AG04450 (cell line): ENCODE results near the gene MAFG. TPM values are rescaled to one million over a fixed set of nuclear protein-coding genes. Genes with fewer than 3 reads are reported as not detected.
A peak's percentile ranks its signal among the peaks of the same experiment; 100 is the strongest.

Experiments
- CTCF ChIA-PET: fragments of 300-600, 350-600 bp; formaldehyde crosslinking; extraction: SDS; loops from one replicate; lab custom pipeline; 2022; ENCODE audit warnings: antibody characterized with exemption, inconsistent platforms; lab: Charles Lee
- POLR2A ChIA-PET: fragments of 350-600 bp; formaldehyde crosslinking; extraction: SDS; loops from one replicate; lab custom pipeline; 2021; ENCODE audit warnings: antibody characterized with exemption, inconsistent platforms; lab: Yijun Ruan, JAX
- DNase-seq: peaks from one replicate; pipeline ENCODE4 v3.0.0-alpha.2; 2011; ENCODE audit warnings: low read depth, low spot score
- H3K27ac ChIP-seq: one replicate; pipeline ENCODE4 v1.5.1; 2012; ENCODE audit warnings: low read depth, low read length, control low read depth
- H3K27me3 ChIP-seq: one replicate; pipeline ENCODE4 v1.6.0; 2012; ENCODE audit warnings: low read length; ENCODE audit not compliant: control insufficient read depth, insufficient read depth
- H3K4me3 ChIP-seq: 2 replicates; pipeline ENCODE4 v1.5.1; 2011; ENCODE audit warnings: mild to moderate bottlenecking, low read depth, low read length, control low read depth
- H3K9me3 ChIP-seq: 2 replicates; pipeline ENCODE4 v1.5.1; 2012; ENCODE audit warnings: low read length; ENCODE audit not compliant: control insufficient read depth, insufficient read depth
- polyA plus RNA-seq: library from polyadenylated mRNA; depleted of rRNA; stranded (reverse); fragments of >200 nt; gene quantifications from 2 replicates; pipeline ENCODE4 v1.2.3, GENCODE V29; 2011
- TF ChIP-seq, protein P1 (sequence below): IDR thresholded peaks from 2 replicates; pipeline ENCODE4 v1.5.1; 2011; ENCODE audit warnings: low read depth, low read length, control low read depth, inconsistent platforms

The MAFG gene
- polyA plus RNA-seq, 1 experiment: 17.7 TPM

DNA sequence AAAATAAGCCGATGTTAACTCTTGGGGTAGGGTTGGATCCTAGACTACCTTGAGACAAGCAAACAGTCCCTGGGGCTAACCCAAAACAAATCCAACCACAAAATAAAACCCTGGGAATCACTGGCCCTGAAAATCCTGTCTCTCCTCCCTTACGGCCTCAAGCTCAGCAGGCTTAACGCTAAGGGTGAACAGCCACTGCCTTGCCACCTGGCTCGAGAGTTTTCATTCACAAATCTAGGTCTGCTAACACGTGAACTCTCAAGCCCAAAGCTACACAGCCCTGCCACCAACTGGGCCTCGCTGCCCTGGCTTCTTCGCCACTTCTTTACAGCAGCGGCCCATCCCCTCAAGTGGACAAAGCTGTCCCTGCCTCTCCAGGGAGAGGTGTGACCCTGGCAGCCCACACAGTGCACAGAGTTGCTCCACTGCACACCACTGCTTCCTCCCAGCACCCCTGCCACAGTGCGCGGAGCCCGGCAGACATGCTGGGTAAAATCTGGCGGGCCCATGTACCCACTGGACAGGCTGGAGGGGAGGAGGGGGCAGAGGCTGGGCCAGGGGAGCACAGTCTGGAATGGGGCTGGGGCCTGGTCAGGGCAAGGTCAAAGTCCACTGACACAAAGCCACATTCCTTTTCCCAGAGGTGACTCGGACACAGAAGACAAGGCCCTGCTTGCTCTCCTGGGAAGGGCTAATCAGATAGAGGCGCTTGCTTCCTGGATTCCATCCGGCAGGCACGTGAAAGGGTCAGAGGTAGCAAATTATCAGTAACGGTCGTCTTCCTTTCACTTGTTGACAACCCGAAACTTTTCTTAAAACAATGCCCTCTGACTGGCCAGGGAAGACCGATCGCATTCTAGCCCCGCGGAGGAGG lies 17.3 kb downstream of the MAFG start:
- TF ChIP-seq, protein P1, sequence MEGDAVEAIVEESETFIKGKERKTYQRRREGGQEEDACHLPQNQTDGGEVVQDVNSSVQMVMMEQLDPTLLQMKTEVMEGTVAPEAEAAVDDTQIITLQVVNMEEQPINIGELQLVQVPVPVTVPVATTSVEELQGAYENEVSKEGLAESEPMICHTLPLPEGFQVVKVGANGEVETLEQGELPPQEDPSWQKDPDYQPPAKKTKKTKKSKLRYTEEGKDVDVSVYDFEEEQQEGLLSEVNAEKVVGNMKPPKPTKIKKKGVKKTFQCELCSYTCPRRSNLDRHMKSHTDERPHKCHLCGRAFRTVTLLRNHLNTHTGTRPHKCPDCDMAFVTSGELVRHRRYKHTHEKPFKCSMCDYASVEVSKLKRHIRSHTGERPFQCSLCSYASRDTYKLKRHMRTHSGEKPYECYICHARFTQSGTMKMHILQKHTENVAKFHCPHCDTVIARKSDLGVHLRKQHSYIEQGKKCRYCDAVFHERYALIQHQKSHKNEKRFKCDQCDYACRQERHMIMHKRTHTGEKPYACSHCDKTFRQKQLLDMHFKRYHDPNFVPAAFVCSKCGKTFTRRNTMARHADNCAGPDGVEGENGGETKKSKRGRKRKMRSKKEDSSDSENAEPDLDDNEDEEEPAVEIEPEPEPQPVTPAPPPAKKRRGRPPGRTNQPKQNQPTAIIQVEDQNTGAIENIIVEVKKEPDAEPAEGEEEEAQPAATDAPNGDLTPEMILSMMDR: no peak
- no peak overlapping the region for H3K27ac ChIP-seq
- POLR2A ChIA-PET: interaction anchor here (1.4 kb wide), 1 partner anchor 18 kb away, joined by 4 read pairs; the partner anchor contains the start of gene MAFG
- CTCF ChIA-PET: interaction anchor here (1.2 kb wide), 1 partner anchor 13 kb away, joined by 4 read pairs; no protein-coding TSS in a partner anchor
- peak overlapping the region; percentile 74 for H3K4me3 ChIP-seq
- H3K27me3 ChIP-seq: no peaks in the 10 kb centered on the region
- peaks cover 4% of the 10 kb centered on the region; the same call in 1 of the 2 replicates for H3K9me3 ChIP-seq
- DNase-seq: no peak

DNA sequence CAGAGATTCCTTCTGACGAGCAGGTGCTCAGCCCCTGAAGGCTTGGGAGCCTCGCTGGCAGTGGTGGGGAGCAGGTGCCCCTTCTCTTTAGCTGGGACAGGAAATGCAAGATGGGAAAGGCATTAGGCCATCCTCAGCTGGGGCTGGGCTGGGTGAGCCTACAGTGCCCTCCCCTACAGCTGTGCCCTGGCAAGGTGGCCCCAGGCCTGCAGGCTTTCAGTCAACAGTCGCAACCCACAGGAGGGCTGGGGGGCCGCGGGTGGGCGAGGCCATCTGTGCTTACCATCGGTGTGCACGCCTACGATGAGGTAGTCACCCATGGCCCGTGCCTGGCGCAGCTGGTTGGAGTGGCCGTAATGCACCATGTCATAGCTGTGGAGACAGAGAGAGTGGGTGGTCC lies 18.3 kb downstream of the MAFG start:
- no peak for DNase-seq
- H3K9me3 ChIP-seq: peaks cover 4% of the 10 kb centered on the region; the same call in 1 of the 2 replicates
- TF ChIP-seq, protein P1: no peak
- no peaks in the 10 kb centered on the region for H3K27me3 ChIP-seq
- H3K27ac ChIP-seq: no peak overlapping the region
- no peak overlapping the region for H3K4me3 ChIP-seq
- ChIA-PET POLR2A (no interaction called here), CTCF (interaction anchor here (1.2 kb wide), 1 partner anchor 14 kb away, joined by 4 read pairs; no protein-coding TSS in a partner anchor)

DNA sequence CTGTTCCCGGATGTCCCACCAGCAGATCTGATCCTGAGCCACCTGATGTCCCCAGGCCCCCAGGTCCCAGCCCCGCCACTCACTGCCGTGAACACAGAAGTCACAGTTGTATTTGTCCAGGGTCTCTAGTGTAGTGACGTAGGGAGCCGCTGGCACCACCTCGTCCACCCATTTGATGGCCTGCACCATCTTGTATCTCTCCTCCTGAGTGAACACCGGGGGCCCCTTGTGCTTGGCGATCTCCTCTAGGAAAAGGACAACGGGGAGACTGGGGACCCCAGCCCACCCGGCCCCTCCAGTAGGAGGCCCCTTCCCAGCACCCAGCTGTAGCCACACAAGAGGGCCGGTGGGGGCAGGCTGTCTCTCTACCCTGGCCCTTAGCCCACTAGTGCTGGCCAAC lies 18.7 kb downstream of the MAFG start:
- TF ChIP-seq, protein P1: no peak

GRCh38 chr17:81907219-81908145 lies 20.1 kb downstream of the MAFG start:
- Histone ChIP-seq H3K27me3 (no peaks in the 10 kb centered on the region), H3K27ac (no peak overlapping the region), H3K9me3 (peaks cover 4% of the 10 kb centered on the region; the same call in 1 of the 2 replicates), H3K4me3 (no peak overlapping the region)
- CTCF ChIA-PET: no interaction called here
- TF ChIP-seq, protein P1: 0 out of 2 replicates have a peak, but pooled peaks have one; percentile 7
- DNase-seq: no peak
- POLR2A ChIA-PET: no interaction called here

More for the DNA sequence above, 18.7 kb downstream of the MAFG start:
- no peaks in the 10 kb centered on the region for H3K27me3 ChIP-seq
- DNase-seq: no peak
- ChIA-PET CTCF (no interaction called here), POLR2A (no interaction called here)
- no peak overlapping the region for H3K4me3 ChIP-seq
- no peak overlapping the region for H3K27ac ChIP-seq
- peaks cover 4% of the 10 kb centered on the region; the same call in 1 of the 2 replicates for H3K9me3 ChIP-seq
